Smooth muscle cell (in vitro differentiated cells): ENCODE results near the gene CDC40. TPM values are rescaled to one million over a fixed set of nuclear protein-coding genes. Genes with fewer than 3 reads are reported as not detected.
A peak's percentile ranks its signal among the peaks of the same experiment; 100 is the strongest.
"Not testable (repeated sequence)": the region's sequence is repeated elsewhere in the genome, so short reads cannot be mapped to it uniquely, and the experiment has no call there.

Experiments used
- DNase-seq: peaks from one replicate; lab custom pipeline; 2025; ENCODE audit not compliant: unreplicated experiment; lab: John Stamatoyannopoulos, UW
- H2AFZ ChIP-seq: fragments of 200-600 bp; sonication (generic); 2 replicates; pipeline ENCODE4 v1.6.0; 2016; ENCODE audit warnings: antibody characterized with exemption, low read depth, mild to moderate bottlenecking
- H3F3A ChIP-seq: fragments of 200-600 bp; sonication (generic); 2 replicates; pipeline ENCODE4 v1.6.0; 2017; ENCODE audit warnings: antibody characterized with exemption, low read depth
- H3K27ac ChIP-seq: fragments of 200-600 bp; sonication (generic); 2 replicates; pipeline ENCODE4 v1.5.1; 2016; ENCODE audit warnings: low read depth, mild to moderate bottlenecking
- H3K27me3 ChIP-seq: fragments of 200-600 bp; sonication (generic); 2 replicates; pipeline ENCODE4 v1.6.1; 2016; ENCODE audit warnings: low read depth, mild to moderate bottlenecking
- H3K36me3 ChIP-seq: fragments of 200-600 bp; sonication (generic); 2 replicates; pipeline ENCODE4 v1.5.1; 2016; ENCODE audit warnings: low read depth
- H3K4me1 ChIP-seq: fragments of 200-600 bp; sonication (generic); 2 replicates; pipeline ENCODE4 v1.5.1; 2016; ENCODE audit warnings: low read depth
- H3K4me2 ChIP-seq: fragments of 200-600 bp; sonication (generic); 2 replicates; pipeline ENCODE4 v1.6.0; 2016; ENCODE audit warnings: mild to moderate bottlenecking
- H3K4me3 ChIP-seq: fragments of 200-600 bp; sonication (generic); 2 replicates; pipeline ENCODE4 v1.5.1; 2016; ENCODE audit warnings: mild to moderate bottlenecking
- H3K79me2 ChIP-seq: fragments of 200-600 bp; sonication (generic); 2 replicates; pipeline ENCODE4 v1.6.0; 2016; ENCODE audit warnings: low read depth, mild to moderate bottlenecking
- H3K9ac ChIP-seq: fragments of 200-600 bp; sonication (generic); 2 replicates; pipeline ENCODE4 v1.6.0; 2016; ENCODE audit warnings: low read depth
- H3K9me3 ChIP-seq: fragments of 200-600 bp; sonication (generic); replicated peaks from 2 replicates; pipeline ENCODE4 v1.5.1; 2016; ENCODE audit warnings: low read depth
- H4K20me1 ChIP-seq: fragments of 200-600 bp; sonication (generic); 2 replicates; pipeline ENCODE4 v1.6.0; 2016; ENCODE audit warnings: low read depth
- WGBS: methylation state at CpG from one replicate; pipeline ENCODE4 v1.1.7; 2016; ENCODE audit warnings: low lambda C conversion rate; 5-methylcytosine and 5-hydroxymethylcytosine counted together
- polyA plus RNA-seq: library from polyadenylated mRNA; unstranded; fragments of >200 nt; fragmentation: Nextera tagmentation; extraction: Ambion mirVana; gene quantifications from 2 replicates; pipeline ENCODE4 v1.2.1, GENCODE V29; 2016
- total RNA-seq: library from RNA; depleted of rRNA; stranded (reverse); fragments of >200 nt; gene quantifications from 2 replicates; pipeline ENCODE4 v1.2.3, GENCODE V29; 2014
- TF ChIP-seq, protein P1 (sequence below): fragments of 200-600 bp; sonication (generic); IDR thresholded peaks from 2 replicates; pipeline ENCODE4 v1.5.1; 2017; ENCODE audit warnings: borderline replicate concordance, mild to moderate bottlenecking, antibody characterized with exemption; ENCODE audit not compliant: insufficient read depth, poor library complexity, severe bottlenecking

CDC40 gene
- total and polyA plus RNA-seq, 2 experiments from 2014 or later, result 20.9 to 28.8 TPM

DNA sequence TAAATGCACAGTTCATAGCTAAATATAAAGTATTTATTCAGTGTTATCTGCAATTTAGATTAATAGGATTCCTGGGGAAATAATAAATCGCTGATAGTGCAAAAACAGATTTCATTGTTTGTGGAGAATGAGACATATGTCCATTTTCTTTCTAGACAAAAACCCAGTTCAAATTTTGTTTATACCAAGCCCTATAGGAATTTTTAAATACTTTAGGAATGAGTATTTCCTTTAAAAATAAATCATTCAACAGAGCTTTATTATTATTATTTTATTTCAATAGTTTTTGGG, 91.5 kb downstream of the CDC40 start:
- WGBS, result 100% methylated on average over 1 of the region's 1 CpG
- Histone ChIP-seq H2AFZ (no peak overlapping the region), H3K4me3 (no peak overlapping the region)

DNA sequence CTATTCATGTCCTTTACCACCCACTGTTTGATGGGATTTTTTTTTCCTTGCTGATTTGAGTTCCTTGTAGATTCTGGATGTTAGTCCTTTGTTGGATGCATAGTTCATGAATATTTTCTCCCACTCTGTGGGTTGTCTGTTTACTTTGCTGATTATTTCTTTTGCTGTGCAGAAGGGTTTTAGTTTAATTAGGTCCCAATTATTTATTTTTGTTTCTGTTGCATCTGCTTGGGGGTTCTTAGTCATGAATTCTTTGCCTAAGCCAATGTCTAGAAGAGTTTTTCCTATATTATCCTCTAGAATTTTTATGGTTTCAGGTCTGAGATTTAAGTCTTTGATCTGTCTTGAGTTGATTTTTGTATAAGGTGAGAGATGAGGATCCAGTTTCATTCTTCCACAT, 92.6 kb downstream of the CDC40 start:
- not testable (repeated sequence) for H3K9ac ChIP-seq, H2AFZ ChIP-seq, H3K9me3 ChIP-seq, H3K79me2 ChIP-seq, H3K4me3 ChIP-seq, H3K27me3 ChIP-seq, DNase-seq, H4K20me1 ChIP-seq, H3K36me3 ChIP-seq, H3F3A ChIP-seq
- Histone ChIP-seq H3K27ac (peak overlapping the region; percentile 73), H3K4me1 (peaks cover 26% of the 10 kb centered on the region), H3K4me2 (peak overlapping the region; percentile 23)

More for the DNA sequence above, 91.5 kb downstream of the CDC40 start:
- Histone ChIP-seq H3K4me1 (peaks cover 26% of the 10 kb centered on the region), H3K4me2 (peak overlapping the region; percentile 23), H3K79me2 (no peaks in the 10 kb centered on the region), H3K9ac (no peak overlapping the region), H4K20me1 (no peaks in the 10 kb centered on the region), H3K36me3 (no peaks in the 10 kb centered on the region), H3K27ac (no peak overlapping the region), H3K9me3 (no peaks in the 10 kb centered on the region), H3K27me3 (no peaks in the 10 kb centered on the region), H3F3A (no peaks in the 10 kb centered on the region)
- TF ChIP-seq, protein P1, sequence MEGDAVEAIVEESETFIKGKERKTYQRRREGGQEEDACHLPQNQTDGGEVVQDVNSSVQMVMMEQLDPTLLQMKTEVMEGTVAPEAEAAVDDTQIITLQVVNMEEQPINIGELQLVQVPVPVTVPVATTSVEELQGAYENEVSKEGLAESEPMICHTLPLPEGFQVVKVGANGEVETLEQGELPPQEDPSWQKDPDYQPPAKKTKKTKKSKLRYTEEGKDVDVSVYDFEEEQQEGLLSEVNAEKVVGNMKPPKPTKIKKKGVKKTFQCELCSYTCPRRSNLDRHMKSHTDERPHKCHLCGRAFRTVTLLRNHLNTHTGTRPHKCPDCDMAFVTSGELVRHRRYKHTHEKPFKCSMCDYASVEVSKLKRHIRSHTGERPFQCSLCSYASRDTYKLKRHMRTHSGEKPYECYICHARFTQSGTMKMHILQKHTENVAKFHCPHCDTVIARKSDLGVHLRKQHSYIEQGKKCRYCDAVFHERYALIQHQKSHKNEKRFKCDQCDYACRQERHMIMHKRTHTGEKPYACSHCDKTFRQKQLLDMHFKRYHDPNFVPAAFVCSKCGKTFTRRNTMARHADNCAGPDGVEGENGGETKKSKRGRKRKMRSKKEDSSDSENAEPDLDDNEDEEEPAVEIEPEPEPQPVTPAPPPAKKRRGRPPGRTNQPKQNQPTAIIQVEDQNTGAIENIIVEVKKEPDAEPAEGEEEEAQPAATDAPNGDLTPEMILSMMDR, result no peak
- no peak for DNase-seq

DNA sequence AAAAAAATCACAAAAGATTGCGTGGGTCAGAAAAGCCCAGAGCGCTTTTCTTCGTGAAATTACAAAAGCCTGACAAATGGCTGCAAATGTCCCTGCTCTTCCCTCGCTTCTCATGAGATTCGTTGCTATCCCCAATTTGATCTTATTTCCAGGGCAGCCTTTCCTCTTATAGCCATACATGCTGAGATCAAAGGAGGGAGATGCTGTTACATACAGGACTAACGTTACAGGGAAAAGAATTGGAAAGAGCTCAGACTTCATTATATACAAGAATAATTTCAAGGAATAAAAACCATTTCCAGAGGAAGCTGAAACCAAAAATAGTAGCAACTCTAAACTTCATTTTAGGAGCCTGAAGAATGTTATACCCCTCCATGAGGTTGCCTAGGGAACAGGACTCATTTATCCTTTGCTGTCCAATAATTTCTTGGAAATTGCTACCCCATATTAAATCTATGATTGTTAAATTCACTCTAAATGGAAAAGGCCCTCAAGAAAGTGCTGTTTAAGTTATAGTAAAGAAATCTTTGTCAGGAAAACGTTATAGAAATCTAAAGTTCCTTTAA, 97.0 kb downstream of the CDC40 start:
- Histone ChIP-seq H3K27me3 (no peaks in the 10 kb centered on the region), H4K20me1 (no peaks in the 10 kb centered on the region), H3K79me2 (no peaks in the 10 kb centered on the region), H3K27ac (no peak overlapping the region), H3K4me1 (peaks cover 4% of the 10 kb centered on the region), H3K9ac (no peak overlapping the region), H3K36me3 (no peaks in the 10 kb centered on the region), H3K9me3 (no peaks in the 10 kb centered on the region), H3K4me2 (no peak overlapping the region), H3K4me3 (no peak overlapping the region), H3F3A (no peaks in the 10 kb centered on the region), H2AFZ (no peak overlapping the region)
- no peak for DNase-seq
- TF ChIP-seq, protein P1, result no peak
- WGBS, result 75% methylated on average over 7 of the region's 7 CpGs

Other genes starting within 250 kb of the CDC40 start
- gene GPR6, start 202.1 kb upstream of the CDC40 start, total RNA-seq, result not detected in 2 replicates
- not detected in 2 replicates for gene GPR6, start 202.1 kb upstream of the CDC40 start, polyA plus RNA-seq
- gene WASF1, start 757 bp upstream of the CDC40 start, total RNA-seq, result 16.9 and 39.5 TPM in 2 replicates
- 22.8 and 26.5 TPM in 2 replicates for gene WASF1, start 757 bp upstream of the CDC40 start, polyA plus RNA-seq
- gene METTL24, start 177.9 kb downstream of the CDC40 start, total RNA-seq, result 2.6 and 3.3 TPM in 2 replicates
- 0.74 and 2.0 TPM in 2 replicates for gene METTL24, start 177.9 kb downstream of the CDC40 start, polyA plus RNA-seq
- not detected in 2 replicates for gene DDO, start 235.1 kb downstream of the CDC40 start, total RNA-seq
- gene DDO, start 235.1 kb downstream of the CDC40 start, polyA plus RNA-seq, result not detected in 2 replicates